H9 (cell line): ENCODE measurements around the gene TRAF3IP1. TPM values are rescaled to one million over a fixed set of nuclear protein-coding genes. Genes with fewer than 3 reads are reported as not detected.

Source experiments
- DNase-seq: peaks from one replicate; pipeline ENCODE4 v3.0.0-alpha.2; 2017
- H2AFZ ChIP-seq: one replicate; pipeline ENCODE4 v1.6.1; 2013; ENCODE audit warnings: mild to moderate bottlenecking, low read length, control low read depth, moderate library complexity
- H2AK5ac ChIP-seq: 2 replicates; pipeline ENCODE4 v1.6.1; 2013; ENCODE audit warnings: low read length, control low read depth, mixed read lengths; ENCODE audit not compliant: insufficient read length
- H2BK120ac ChIP-seq: one replicate; pipeline ENCODE4 v1.6.1; 2013; ENCODE audit warnings: low read depth, mild to moderate bottlenecking, low read length, control low read depth, inconsistent platforms; ENCODE audit not compliant: poor library complexity, severe bottlenecking
- H2BK12ac ChIP-seq: 2 replicates; pipeline ENCODE4 v1.6.1; 2013; ENCODE audit warnings: low read length, control low read depth, mixed read lengths, low read depth; ENCODE audit not compliant: insufficient read length
- H2BK15ac ChIP-seq: 2 replicates; pipeline ENCODE4 v1.6.1; 2013; ENCODE audit warnings: low read depth, low read length, control low read depth
- H2BK20ac ChIP-seq: one replicate; pipeline ENCODE4 v1.6.1; 2013; ENCODE audit warnings: low read depth, mild to moderate bottlenecking, low read length, control low read depth, inconsistent platforms; ENCODE audit not compliant: poor library complexity, severe bottlenecking
- H2BK5ac ChIP-seq: 2 replicates; pipeline ENCODE4 v1.6.1; 2013; ENCODE audit warnings: low read length, control low read depth, mixed read lengths; ENCODE audit not compliant: insufficient read length
- H3K14ac ChIP-seq: 2 replicates; pipeline ENCODE4 v1.6.1; 2013; ENCODE audit warnings: low read length, control low read depth; ENCODE audit not compliant: insufficient read depth
- H3K18ac ChIP-seq: 2 replicates; pipeline ENCODE4 v1.6.1; 2013; ENCODE audit warnings: low read depth, mild to moderate bottlenecking, mixed read lengths, low read length, control low read depth; ENCODE audit not compliant: insufficient read length
- H3K23ac ChIP-seq: 2 replicates; pipeline ENCODE4 v1.6.1; 2013; ENCODE audit warnings: low read length, control low read depth, mixed read lengths, low read depth; ENCODE audit not compliant: insufficient read length
- H3K23me2 ChIP-seq: 2 replicates; pipeline ENCODE4 v1.6.1; 2013; ENCODE audit warnings: low read depth, mild to moderate bottlenecking, mixed read lengths, low read length, control low read depth; ENCODE audit not compliant: insufficient read length, poor library complexity, severe bottlenecking
- H3K27ac ChIP-seq: 2 replicates; pipeline ENCODE4 v1.5.1; 2013; ENCODE audit warnings: low read length, control low read depth, mixed read lengths, low read depth; ENCODE audit not compliant: insufficient read length
- H3K27me3 ChIP-seq: 2 replicates; pipeline ENCODE4 v1.6.1; 2013; ENCODE audit warnings: low read length, control low read depth, inconsistent platforms; ENCODE audit not compliant: insufficient read depth
- H3K4ac ChIP-seq: 2 replicates; pipeline ENCODE4 v1.6.1; 2013; ENCODE audit warnings: low read depth, mild to moderate bottlenecking, control low read depth, inconsistent platforms, low read length, moderate library complexity
- H3K4me1 ChIP-seq: 2 replicates; pipeline ENCODE4 v1.6.1; 2013; ENCODE audit warnings: low read length, control low read depth, inconsistent platforms; ENCODE audit not compliant: insufficient read depth
- H3K4me2 ChIP-seq: 2 replicates; pipeline ENCODE4 v1.6.1; 2013; ENCODE audit warnings: low read length, control low read depth, mixed read lengths; ENCODE audit not compliant: insufficient read length, insufficient read depth
- H3K56ac ChIP-seq: 2 replicates; pipeline ENCODE4 v1.6.1; 2013; ENCODE audit warnings: low read depth, mild to moderate bottlenecking, mixed read lengths, low read length, control low read depth; ENCODE audit not compliant: insufficient read length
- H3K79me1 ChIP-seq: 2 replicates; pipeline ENCODE4 v1.6.1; 2013; ENCODE audit warnings: low read depth, mild to moderate bottlenecking, moderate library complexity, low read length, control low read depth, inconsistent platforms; ENCODE audit not compliant: insufficient read depth, poor library complexity, severe bottlenecking
- H3K79me2 ChIP-seq: 2 replicates; pipeline ENCODE4 v1.6.1; 2013; ENCODE audit warnings: low read length, control low read depth, inconsistent platforms; ENCODE audit not compliant: insufficient read depth
- H3K9ac ChIP-seq: 2 replicates; pipeline ENCODE4 v1.6.1; 2013; ENCODE audit warnings: low read length, control low read depth, mixed read lengths; ENCODE audit not compliant: insufficient read length; ENCODE audit errors: extremely low read depth
- H3K9me3 ChIP-seq: one replicate; pipeline ENCODE4 v1.6.1; 2013; ENCODE audit warnings: low read depth, low read length, inconsistent platforms; ENCODE audit not compliant: control insufficient read depth
- H3T11ph ChIP-seq: one replicate; pipeline ENCODE4 v1.6.1; 2013; ENCODE audit warnings: mild to moderate bottlenecking, low read length, control low read depth, inconsistent platforms
- H4K20me1 ChIP-seq: one replicate; pipeline ENCODE4 v1.6.1; 2013; ENCODE audit not compliant: control insufficient read depth, insufficient read length, insufficient read depth
- H4K5ac ChIP-seq: 2 replicates; pipeline ENCODE4 v1.6.1; 2013; ENCODE audit warnings: low read depth, mild to moderate bottlenecking, mixed read lengths, low read length, control low read depth; ENCODE audit not compliant: insufficient read length
- H4K8ac ChIP-seq: replicated peaks from 2 replicates; pipeline ENCODE4 v1.6.1; 2013; ENCODE audit warnings: low read length, control low read depth, mixed read lengths, low read depth; ENCODE audit not compliant: insufficient read length
- H4K91ac ChIP-seq: 2 replicates; pipeline ENCODE4 v1.6.1; 2013; ENCODE audit warnings: low read depth, mild to moderate bottlenecking, moderate library complexity, mixed read lengths, low read length, control low read depth; ENCODE audit not compliant: insufficient read length
- H3K27ac Mint-ChIP-seq, 3 experiments: 2 replicates in 2 of 3; 3 replicates in 1 of 3; pipeline ENCODE4 v1.8.0; 2020 to 2021; ENCODE audit warnings: mixed read lengths in 3 of 3, mild to moderate bottlenecking in 1 of 3, moderate library complexity in 1 of 3
- H3K27me3 Mint-ChIP-seq: 2 replicates; pipeline ENCODE4 v1.8.0; 2021; ENCODE audit warnings: low read depth, mild to moderate bottlenecking, moderate library complexity, mixed read lengths
- H3K36me3 Mint-ChIP-seq, 3 experiments: 2 replicates in 2 of 3; 3 replicates in 1 of 3; pipeline ENCODE4 v1.8.0; 2020 to 2021; ENCODE audit warnings: low read depth in 3 of 3, mixed read lengths in 3 of 3; ENCODE audit not compliant: insufficient read depth in 1 of 3
- H3K4me1 Mint-ChIP-seq, 2 experiments: 2 replicates each; pipeline ENCODE4 v1.8.0; 2020; ENCODE audit warnings: mixed read lengths in 2 of 2
- H3K4me3 Mint-ChIP-seq, 2 experiments: 2 replicates in 1 of 2; 3 replicates in 1 of 2; pipeline ENCODE4 v1.8.0; 2020 to 2021; ENCODE audit warnings: mild to moderate bottlenecking in 2 of 2, mixed read lengths in 2 of 2, moderate library complexity in 1 of 2
- H3K9me3 Mint-ChIP-seq, 2 experiments: 2 replicates in 1 of 2; 3 replicates in 1 of 2; pipeline ENCODE4 v1.8.0; 2020; ENCODE audit warnings: mild to moderate bottlenecking in 2 of 2, mixed read lengths in 2 of 2, moderate library complexity in 1 of 2
- WGBS: extraction: QIAGEN DNeasy Blood & Tissue Kit; methylation state at CpG from one replicate; pipeline ENCODE4 v1.1.7; 2013; ENCODE audit warnings: missing lambda C conversion rate, low lambda C conversion rate, mixed read lengths; ENCODE audit not compliant: insufficient read length; ENCODE audit errors: extremely low coverage; 5-methylcytosine and 5-hydroxymethylcytosine counted together
- total RNA-seq: library from RNA; stranded (reverse); gene quantifications from 2 replicates; pipeline ENCODE4 v1.2.1, GENCODE V29; 2021
- TF ChIP-seq, protein P1 (sequence below): fragments of 200-600 bp; sonication (generic); conservative IDR thresholded peaks from 3 replicates; pipeline ENCODE4 v1.8.0; 2021; ENCODE audit warnings: antibody characterized with exemption, mild to moderate bottlenecking

TRAF3IP1 gene
- total RNA-seq, 1 experiment from 2014 or later = 16.4 TPM

- Histone ChIP-seq H2AK5ac (no peak overlapping the region), H3K27ac (no peak overlapping the region), H3K4me1 (no peaks in the 10 kb centered on the region; the same call in 1 of the 2 replicates), H3K27me3 (no peaks in the 10 kb centered on the region), H3K9me3 (no peaks in the 10 kb centered on the region), H3K79me1 (no peaks in the 10 kb centered on the region), H3K23ac (no peak overlapping the region), H2BK15ac (no peak overlapping the region), H4K20me1 (no peaks in the 10 kb centered on the region), H2AFZ (no peak overlapping the region), H3K23me2 (no peaks in the 10 kb centered on the region), H4K91ac (no peak overlapping the region), H3T11ph (no peak overlapping the region), H2BK120ac (no peak overlapping the region), H2BK12ac (no peak overlapping the region), H4K5ac (no peak overlapping the region), H3K18ac (no peak overlapping the region), H3K79me2 (no peaks in the 10 kb centered on the region), H3K4me2 (no peak overlapping the region), H2BK5ac (no peak overlapping the region), H3K4ac (no peak overlapping the region), H3K9ac (no peak overlapping the region), H4K8ac (no peak overlapping the region), H2BK20ac (no peak overlapping the region), H3K14ac (no peak overlapping the region), H3K56ac (no peak overlapping the region)
- WGBS = no CpG with 5 or more reads among the region's 15 CpGs
- H3K9me3 Mint-ChIP-seq = no peaks in the 10 kb centered on the region
- H3K36me3 Mint-ChIP-seq = peaks cover 3 to 25% (median 24%) of the 10 kb centered on the region in 3 experiments; a peak in 5 of 7 replicates
- no peaks in the 10 kb centered on the region; the same call in 1 of the 2 replicates for H3K27me3 Mint-ChIP-seq
- TF ChIP-seq, protein P1, sequence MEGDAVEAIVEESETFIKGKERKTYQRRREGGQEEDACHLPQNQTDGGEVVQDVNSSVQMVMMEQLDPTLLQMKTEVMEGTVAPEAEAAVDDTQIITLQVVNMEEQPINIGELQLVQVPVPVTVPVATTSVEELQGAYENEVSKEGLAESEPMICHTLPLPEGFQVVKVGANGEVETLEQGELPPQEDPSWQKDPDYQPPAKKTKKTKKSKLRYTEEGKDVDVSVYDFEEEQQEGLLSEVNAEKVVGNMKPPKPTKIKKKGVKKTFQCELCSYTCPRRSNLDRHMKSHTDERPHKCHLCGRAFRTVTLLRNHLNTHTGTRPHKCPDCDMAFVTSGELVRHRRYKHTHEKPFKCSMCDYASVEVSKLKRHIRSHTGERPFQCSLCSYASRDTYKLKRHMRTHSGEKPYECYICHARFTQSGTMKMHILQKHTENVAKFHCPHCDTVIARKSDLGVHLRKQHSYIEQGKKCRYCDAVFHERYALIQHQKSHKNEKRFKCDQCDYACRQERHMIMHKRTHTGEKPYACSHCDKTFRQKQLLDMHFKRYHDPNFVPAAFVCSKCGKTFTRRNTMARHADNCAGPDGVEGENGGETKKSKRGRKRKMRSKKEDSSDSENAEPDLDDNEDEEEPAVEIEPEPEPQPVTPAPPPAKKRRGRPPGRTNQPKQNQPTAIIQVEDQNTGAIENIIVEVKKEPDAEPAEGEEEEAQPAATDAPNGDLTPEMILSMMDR = peak; percentile 65
- peaks cover 6 to 9% of the 10 kb centered on the region in 2 experiments; a peak in 2 of 4 replicates for H3K4me1 Mint-ChIP-seq
- no peak overlapping the region for H3K4me3 Mint-ChIP-seq
- peak overlapping the region in 1 of 3 experiments; percentile 79; a peak in 2 of 7 replicates for H3K27ac Mint-ChIP-seq
- DNase-seq = peak; percentile 68
Observed at GRCh38 chr2:238277695-238278094, 42.6 kb upstream of the TRAF3IP1 start.
